Pancreas (tissue), 10 donors: ENCODE results near the gene NCAM2. TPM values are rescaled to one million over a fixed set of nuclear protein-coding genes. Genes with fewer than 3 reads are reported as not detected.

Experiments used
- ATAC-seq, 4 donors: fragments of 200-7000 bp; cut with Tn5 transposase; one replicate each; pipeline versions ENCODE4 v1.8.0 to v1.9.1; 2020; ENCODE audit warnings: mild to moderate bottlenecking in 4 of 4, moderate library complexity in 4 of 4
- DNase-seq, 6 donors: peaks; one replicate each; pipeline ENCODE4 v3.0.0-alpha.2; 2020
- FAIRE-seq: peaks from 2 replicates; lab custom pipeline; 2012; peaks lifted over from hg19 to GRCh38; lab: Jason Lieb, UNC
- H3K27ac ChIP-seq, 4 donors: fragments of 200-600 bp; sonication (generic); 1 replicate in 3 of 4; 2 replicates in 1 of 4; pipeline versions ENCODE4 v1.5.0 to v1.8.0; 2020
- H3K27me3 ChIP-seq, 4 donors: fragments of 200-600 bp; one replicate each; pipeline ENCODE4 v1.8.0; 2021
- H3K36me3 ChIP-seq, 3 donors: fragments of 200-600 bp; sonication (generic) in 1 of 3; one replicate each; pipeline versions ENCODE4 v1.5.0 to v1.8.0; 2020 to 2021
- H3K4me1 ChIP-seq, 3 donors: fragments of 200-600 bp; one replicate each; pipeline ENCODE4 v1.8.0; 2021
- H3K4me3 ChIP-seq, 4 donors: fragments of 200-600 bp; sonication (generic) in 2 of 4; one replicate each; pipeline versions ENCODE4 v1.5.0 to v1.8.0; 2020 to 2021
- H3K9me3 ChIP-seq, 4 donors: fragments of 200-600 bp; one replicate each; pipeline ENCODE4 v1.8.0; 2021
- CTCF ChIP-seq, 4 donors: fragments of 200-600 bp; sonication (generic) in 3 of 4; IDR thresholded peaks; one replicate each; pipeline versions ENCODE4 v1.5.0 to v1.8.0; 2021; ENCODE audit warnings: antibody characterized with exemption in 4 of 4
- WGBS, 2 donors: extraction: QIAGEN DNeasy Blood & Tissue Kit; methylation state at CpG; one replicate each; pipeline ENCODE4 v1.1.7; 2013; 5-methylcytosine and 5-hydroxymethylcytosine counted together
- intact Hi-C, 3 donors: fragments of 100-400 bp; cut with DNase I; formaldehyde crosslinking; loops; one replicate each; pipeline versions ENCODE4 v1.11.1 to v1.14.2; 2022
- polyA plus RNA-seq, 2 donors: library from polyadenylated mRNA; stranded (reverse); fragments of 200-250 nt; gene quantifications; one replicate each; pipeline ENCODE4 v1.2.3, GENCODE V29; 2013
- total RNA-seq, 6 donors: library from RNA; stranded (reverse); fragmentation: NEBNext Ultra II Directional in 4 of 6; extraction: Animal tissue kit (Norgen Biotek cat#: 25700) in 4 of 6; gene quantifications; one replicate each; pipeline versions ENCODE4 v1.2.1 to v1.2.4, GENCODE V29; 2021 to 2023
- donor health status: healthy with polysubstance abuse.
- donor health status: DM: no; HTN: no; CAD: no; lungs with moderate emphysema.
- donor health status: DM: no; HTN: no; CAD: no.
- donor health status: control.
- donor health status: control.
- donor health status: Bipolar disorder and iron deficiency.
- donor health status: DM: yes; HTN: yes; CAD: no.
- donor health status: DM: no; HTN: no; CAD: no.
- donor health status: DM: no; HTN: no; CAD: no.
- donor health status: DM: yes; HTN: yes; CAD: no.

Gene NCAM2
- total and polyA plus RNA-seq, 8 donors = under 0.01 to 1.0 (median 0.27) TPM

DNA sequence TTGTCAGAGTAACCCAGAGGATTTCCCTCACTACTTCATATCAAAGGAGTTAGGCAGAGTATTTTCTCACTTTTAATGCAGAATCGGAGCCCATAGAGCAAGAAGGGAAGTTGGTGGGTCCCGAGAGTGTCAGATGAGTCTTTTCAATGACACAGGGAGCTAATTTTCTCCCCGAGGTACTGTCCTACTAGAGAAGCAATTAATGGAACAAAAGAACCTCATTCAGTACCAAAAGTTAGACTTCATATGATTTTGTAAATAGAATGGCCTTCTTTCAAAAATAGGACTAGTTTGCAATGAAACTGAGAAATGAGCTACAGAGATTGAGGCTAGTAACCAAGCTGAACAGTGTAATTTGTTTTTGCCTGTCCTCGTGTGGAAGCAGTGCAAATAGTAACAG lies 3.9 kb downstream of the NCAM2 start:
- FAIRE-seq (no peak), ATAC-seq (no peak), DNase-seq (no peak)
- Histone ChIP-seq H3K4me1 (peaks cover 0 to 12% (median 0%) of the 10 kb centered on the region in 3 donors), H3K9me3 (no peaks in the 10 kb centered on the region), H3K27ac (no peak overlapping the region), H3K4me3 (no peak overlapping the region), H3K36me3 (no peaks in the 10 kb centered on the region), H3K27me3 (peaks cover 0 to 4% (median 2%) of the 10 kb centered on the region in 4 donors)
- WGBS, 2 donors = 29 to 39% methylated on average over 4 of the region's 4 CpGs
- TF ChIP-seq CTCF (IDR thresholded peaks at IDR 0.05) = no peak
- intact Hi-C loops = no loop called here

DNA sequence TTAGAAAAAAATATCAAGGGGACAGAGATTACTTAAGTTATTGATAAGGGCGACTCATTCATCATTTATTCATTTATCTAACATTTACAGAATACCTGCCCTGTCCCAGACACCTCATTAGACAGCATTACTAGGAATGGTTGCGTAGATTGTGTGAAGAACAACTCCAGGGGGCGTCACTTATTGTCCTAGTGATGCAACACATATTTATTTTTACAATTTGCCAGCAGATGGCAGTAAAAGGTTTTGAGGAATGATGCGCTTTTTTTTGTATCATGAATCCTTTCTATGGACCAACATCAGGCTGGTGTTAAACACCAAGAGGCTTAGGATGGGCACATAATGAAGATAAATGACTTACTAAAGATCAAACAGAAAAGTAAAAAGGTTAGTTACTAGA lies 5.5 kb downstream of the NCAM2 start:
- Histone ChIP-seq H3K27ac (no peak overlapping the region), H3K27me3 (peaks cover 0 to 4% (median 2%) of the 10 kb centered on the region in 4 donors), H3K4me1 (peaks cover 0 to 4% (median 0%) of the 10 kb centered on the region in 3 donors), H3K9me3 (no peaks in the 10 kb centered on the region), H3K36me3 (no peaks in the 10 kb centered on the region), H3K4me3 (no peak overlapping the region)
- TF ChIP-seq CTCF (IDR thresholded peaks at IDR 0.05) = no peak
- 30 to 41% methylated on average over 4 of the region's 4 CpGs for WGBS, 2 donors
- no peak for ATAC-seq
- no peak for FAIRE-seq
- no peak for DNase-seq
- intact Hi-C loops = no loop called here

GRCh38 chr21:21007606-21008005 lies 9.4 kb downstream of the NCAM2 start:
- DNase-seq (no peak), FAIRE-seq (no peak), ATAC-seq (no peak)
- Histone ChIP-seq H3K9me3 (no peaks in the 10 kb centered on the region), H3K27ac (no peak overlapping the region), H3K4me1 (no peaks in the 10 kb centered on the region), H3K27me3 (peaks cover 0 to 4% (median 0%) of the 10 kb centered on the region in 4 donors), H3K36me3 (no peaks in the 10 kb centered on the region), H3K4me3 (no peak overlapping the region)
- intact Hi-C loops = no loop called here
- TF ChIP-seq CTCF (IDR thresholded peaks at IDR 0.05) = no peak
- 41 to 53% methylated on average over 6 of the region's 6 CpGs for WGBS, 2 donors

GRCh38 chr21:21010228-21010627 lies 12.0 kb downstream of the NCAM2 start:
- Histone ChIP-seq H3K36me3 (no peaks in the 10 kb centered on the region), H3K9me3 (no peaks in the 10 kb centered on the region), H3K4me1 (no peaks in the 10 kb centered on the region), H3K27ac (no peak overlapping the region), H3K4me3 (no peak overlapping the region), H3K27me3 (no peaks in the 10 kb centered on the region)
- no peak for FAIRE-seq
- 46 to 63% methylated on average over 3 of the region's 3 CpGs for WGBS, 2 donors
- intact Hi-C loops = loop anchor here in 1 of 3 donors (10.0 kb wide), 1 partner anchor 65 kb away; no protein-coding TSS in a partner anchor
- no peak for DNase-seq
- no peak for TF ChIP-seq CTCF (IDR thresholded peaks at IDR 0.05)
- no peak for ATAC-seq

DNA sequence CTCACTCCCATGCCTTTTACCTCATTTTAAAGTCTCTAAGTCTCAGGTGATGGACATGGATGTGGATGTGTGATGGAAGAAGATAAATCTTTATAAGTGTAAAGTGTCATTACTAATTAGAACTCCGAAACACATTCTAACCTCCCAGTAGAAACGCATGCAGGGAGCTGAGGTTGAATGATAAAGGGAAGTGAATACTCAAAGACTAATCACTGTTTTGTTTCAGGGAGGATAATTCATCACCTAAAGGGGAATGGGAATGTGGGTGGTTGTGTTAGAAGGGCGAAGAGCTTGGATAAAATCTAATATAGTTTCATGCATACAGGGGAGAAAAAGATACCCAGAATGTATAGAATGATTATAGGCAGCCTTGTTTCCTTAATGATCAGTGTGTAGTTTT lies 12.5 kb downstream of the NCAM2 start:
- Histone ChIP-seq H3K9me3 (no peaks in the 10 kb centered on the region), H3K27me3 (no peaks in the 10 kb centered on the region), H3K4me3 (no peak overlapping the region), H3K36me3 (no peaks in the 10 kb centered on the region), H3K4me1 (no peaks in the 10 kb centered on the region), H3K27ac (no peak overlapping the region)
- no peak for ATAC-seq
- intact Hi-C loops = loop anchor here in 1 of 3 donors (10.0 kb wide), 1 partner anchor 64 kb away; no protein-coding TSS in a partner anchor
- no peak for FAIRE-seq
- TF ChIP-seq CTCF (IDR thresholded peaks at IDR 0.05) = no peak
- WGBS, 2 donors = 46 to 52% methylated on average over 3 of the region's 3 CpGs
- no peak for DNase-seq
